Panc1 (cell line): ENCODE measurements around the gene CCDC34. TPM values are rescaled to one million over a fixed set of nuclear protein-coding genes. Genes with fewer than 3 reads are reported as not detected.

ENCODE experiments used
- ATAC-seq: fragments of 200-7000 bp; cut with Tn5 transposase; 2 replicates; pipeline ENCODE4 v1.9.1; 2020; ENCODE audit warnings: mild to moderate bottlenecking, moderate library complexity
- BruUV-seq: library from RNA; stranded (reverse); fragments of 400-500 nt; replicated peaks from 2 replicates; lab custom pipeline; 2021; lab: Mats Ljungman, UMichigan
- CTCF ChIA-PET: fragments of 300-600 bp; sonication (Branson Sonifier 250); formaldehyde crosslinking; loops from one replicate; lab custom pipeline; 2022; ENCODE audit warnings: antibody characterized with exemption; lab: Charles Lee
- POLR2A ChIA-PET: fragments of 300-600 bp; sonication (Branson Sonifier 250); formaldehyde crosslinking; loops from one replicate; lab custom pipeline; 2022; ENCODE audit warnings: antibody characterized with exemption; lab: Charles Lee
- DNase-seq: peaks from one replicate; pipeline ENCODE4 v3.0.0-alpha.2; 2010; ENCODE audit warnings: low read depth, low spot score
- H3K27ac ChIP-seq: 2 replicates; pipeline ENCODE4 v1.5.1; 2011; ENCODE audit warnings: mild to moderate bottlenecking, low read length, inconsistent platforms
- H3K27me3 ChIP-seq: fragments of 200-500 bp; sonication (Bioruptor generic); 2 replicates; pipeline ENCODE4 v1.6.0; 2014; ENCODE audit warnings: low read length, inconsistent platforms; ENCODE audit not compliant: control insufficient read depth, insufficient read depth
- H3K36me3 ChIP-seq: fragments of 200-500 bp; sonication (Bioruptor generic); 2 replicates; pipeline ENCODE4 v1.5.1; 2014; ENCODE audit warnings: inconsistent platforms, mild to moderate bottlenecking, low read length, moderate library complexity; ENCODE audit not compliant: control insufficient read depth, insufficient read depth
- H3K4me1 ChIP-seq: 2 replicates; pipeline ENCODE4 v1.5.1; 2011; ENCODE audit warnings: inconsistent platforms, mild to moderate bottlenecking, low read length, moderate library complexity; ENCODE audit not compliant: control insufficient read depth, insufficient read depth
- H3K4me3 ChIP-seq, 2 experiments: 2 replicates each; pipeline ENCODE4 v1.5.1; 2011 to 2012; ENCODE audit warnings: low read depth in 2 of 2, low read length in 2 of 2, mild to moderate bottlenecking in 2 of 2, inconsistent platforms in 1 of 2, moderate library complexity in 1 of 2
- H3K9me3 ChIP-seq: fragments of 200-500 bp; sonication (Bioruptor generic); 2 replicates; pipeline ENCODE4 v1.5.1; 2014; ENCODE audit warnings: low read depth, mild to moderate bottlenecking, inconsistent platforms, low read length, moderate library complexity; ENCODE audit not compliant: control insufficient read depth, insufficient read depth
- CTCF ChIP-seq: fragments of 450-650 bp; IDR thresholded peaks from 2 replicates; pipeline ENCODE4 v1.5.1; 2017; ENCODE audit warnings: mild to moderate bottlenecking
- POLR2AphosphoS5 ChIP-seq: IDR thresholded peaks from 2 replicates; pipeline ENCODE4 v1.6.1; 2012; ENCODE audit warnings: mild to moderate bottlenecking, low read depth, low read length, moderate library complexity
- SIN3A ChIP-seq: IDR thresholded peaks from 2 replicates; pipeline ENCODE4 v1.6.1; 2012; ENCODE audit warnings: low read depth, mild to moderate bottlenecking, low read length, moderate library complexity, borderline replicate concordance; ENCODE audit not compliant: insufficient read depth
- TCF7L2 ChIP-seq: IDR thresholded peaks from 2 replicates; pipeline ENCODE4 v1.6.1; 2011; ENCODE audit warnings: mild to moderate bottlenecking, low read depth, low read length, inconsistent platforms
- in situ Hi-C: cut with HindIII; loops from 2 replicates; pipeline ENCODE4 v1.10.0; 2016; ENCODE audit warnings: low sequenced_read_pairs, low pct_unique_long_range_greater_than_20kb
- intact Hi-C: fragments of 100-400 bp; cut with micrococcal nuclease; formaldehyde crosslinking; loops from one replicate; pipeline ENCODE4 v1.10.0; 2022; ENCODE audit not compliant: unreplicated experiment
- total RNA-seq: library from RNA; stranded (reverse); gene quantifications from one replicate; pipeline ENCODE4 v1.2.1, GENCODE V29; 2021; ENCODE audit not compliant: unreplicated experiment
- TF ChIP-seq, protein P1 (sequence below), 2 experiments: IDR thresholded peaks; 2 replicates each; pipeline ENCODE4 v1.6.1; 2011 to 2012; ENCODE audit warnings: low read depth in 2 of 2, control low read depth in 1 of 2, low read length in 1 of 2, mild to moderate bottlenecking in 1 of 2, moderate library complexity in 1 of 2; ENCODE audit not compliant: insufficient read depth in 1 of 2

Gene CCDC34
- total RNA-seq, 1 experiment from 2014 or later = 28.3 TPM

DNA sequence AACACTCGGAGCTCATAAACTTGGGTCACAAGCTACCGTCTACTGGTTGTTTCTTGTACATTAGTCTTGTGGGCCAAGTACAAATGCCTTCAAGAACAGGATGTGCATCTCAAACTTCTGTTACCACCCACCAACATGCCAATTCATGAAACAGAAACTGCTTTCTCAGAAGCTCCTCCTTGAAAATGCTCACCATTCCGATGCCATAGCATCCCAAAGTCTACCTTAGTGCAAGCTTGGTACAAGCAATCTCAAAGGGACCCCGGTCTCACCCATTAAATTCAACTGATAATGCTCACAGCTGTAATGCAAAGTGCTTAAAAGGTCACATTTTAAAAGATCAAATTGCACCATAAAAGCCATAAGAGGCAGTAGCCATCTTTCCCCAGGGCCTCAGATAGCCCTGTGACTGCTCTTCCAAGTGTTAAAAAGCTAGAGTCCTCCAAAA is 31.8 kb upstream of the CCDC34 start:
- TF ChIP-seq SIN3A (no peak), TCF7L2 (no peak), POLR2AphosphoS5 (no peak), CTCF (no peak)
- TF ChIP-seq, protein P1, sequence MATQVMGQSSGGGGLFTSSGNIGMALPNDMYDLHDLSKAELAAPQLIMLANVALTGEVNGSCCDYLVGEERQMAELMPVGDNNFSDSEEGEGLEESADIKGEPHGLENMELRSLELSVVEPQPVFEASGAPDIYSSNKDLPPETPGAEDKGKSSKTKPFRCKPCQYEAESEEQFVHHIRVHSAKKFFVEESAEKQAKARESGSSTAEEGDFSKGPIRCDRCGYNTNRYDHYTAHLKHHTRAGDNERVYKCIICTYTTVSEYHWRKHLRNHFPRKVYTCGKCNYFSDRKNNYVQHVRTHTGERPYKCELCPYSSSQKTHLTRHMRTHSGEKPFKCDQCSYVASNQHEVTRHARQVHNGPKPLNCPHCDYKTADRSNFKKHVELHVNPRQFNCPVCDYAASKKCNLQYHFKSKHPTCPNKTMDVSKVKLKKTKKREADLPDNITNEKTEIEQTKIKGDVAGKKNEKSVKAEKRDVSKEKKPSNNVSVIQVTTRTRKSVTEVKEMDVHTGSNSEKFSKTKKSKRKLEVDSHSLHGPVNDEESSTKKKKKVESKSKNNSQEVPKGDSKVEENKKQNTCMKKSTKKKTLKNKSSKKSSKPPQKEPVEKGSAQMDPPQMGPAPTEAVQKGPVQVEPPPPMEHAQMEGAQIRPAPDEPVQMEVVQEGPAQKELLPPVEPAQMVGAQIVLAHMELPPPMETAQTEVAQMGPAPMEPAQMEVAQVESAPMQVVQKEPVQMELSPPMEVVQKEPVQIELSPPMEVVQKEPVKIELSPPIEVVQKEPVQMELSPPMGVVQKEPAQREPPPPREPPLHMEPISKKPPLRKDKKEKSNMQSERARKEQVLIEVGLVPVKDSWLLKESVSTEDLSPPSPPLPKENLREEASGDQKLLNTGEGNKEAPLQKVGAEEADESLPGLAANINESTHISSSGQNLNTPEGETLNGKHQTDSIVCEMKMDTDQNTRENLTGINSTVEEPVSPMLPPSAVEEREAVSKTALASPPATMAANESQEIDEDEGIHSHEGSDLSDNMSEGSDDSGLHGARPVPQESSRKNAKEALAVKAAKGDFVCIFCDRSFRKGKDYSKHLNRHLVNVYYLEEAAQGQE (IDR thresholded peaks at IDR 0.05; ENCODE audit: insufficient read depth in 1 of 2, low read depth in 2 of 2, low read length in 1 of 2) = no peak
- ATAC-seq = no peak
- Histone ChIP-seq H3K4me1 (peaks cover 78% of the 10 kb centered on the region), H3K36me3 (no peaks in the 10 kb centered on the region), H3K9me3 (no peaks in the 10 kb centered on the region), H3K27me3 (no peaks in the 10 kb centered on the region), H3K27ac (peak overlapping the region; percentile 81), H3K4me3 (peak overlapping the region in 1 of 2 experiments; percentile 7; a peak in 1 of 4 replicates)
- BruUV-seq = no TSS peak
- intact Hi-C loops = no loop called here
- in situ Hi-C loops = no loop called here
- ChIA-PET POLR2A (interaction anchor here (0.9 kb wide), 1 partner anchor 70 kb away, joined by 3 read pairs; no protein-coding TSS in a partner anchor), CTCF (interaction anchor here (1.1 kb wide), 1 partner anchor 211 kb away, joined by 3 read pairs; no protein-coding TSS in a partner anchor)
- DNase-seq = no peak

DNA sequence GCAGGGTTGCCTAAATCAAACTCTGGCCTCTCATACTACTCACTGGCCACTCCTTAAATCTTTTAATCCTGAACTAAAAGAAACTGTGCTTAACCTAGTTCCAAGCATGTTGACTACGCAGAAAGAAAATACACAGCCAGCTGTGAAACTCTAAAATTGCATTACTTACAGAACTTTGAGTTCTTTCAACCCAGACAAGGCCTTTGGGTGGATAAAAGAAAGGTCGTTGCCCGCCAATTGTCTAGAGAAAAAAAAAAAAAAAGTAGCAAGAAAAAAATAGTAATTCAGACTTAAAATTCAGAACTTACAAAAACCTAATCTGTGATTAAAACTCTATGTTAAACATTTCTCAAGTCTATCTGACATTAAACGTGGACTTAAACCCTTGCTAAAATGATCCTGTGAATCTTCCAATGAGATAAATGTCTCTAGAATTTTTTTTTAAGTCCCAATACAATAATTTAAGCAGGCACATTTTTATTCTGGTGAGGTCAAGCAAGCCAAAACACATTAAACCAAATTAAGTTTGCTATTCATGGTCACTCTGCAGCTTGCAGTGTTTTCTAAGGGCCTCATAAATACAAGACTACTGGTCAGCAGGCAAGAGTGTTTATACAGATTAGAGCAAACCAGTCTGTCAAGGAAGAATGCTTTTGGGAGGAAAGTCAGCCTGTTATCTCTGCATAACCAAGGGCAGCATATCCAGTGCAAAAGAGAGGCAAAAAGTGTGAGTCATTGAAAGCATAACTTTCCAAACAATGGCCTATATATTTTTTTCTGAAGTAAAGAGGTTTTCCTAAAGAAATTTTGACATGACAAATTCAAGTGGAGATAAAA is 29.5 kb upstream of the CCDC34 start:
- intact Hi-C loops = no loop called here
- no TSS peak for BruUV-seq
- TF ChIP-seq SIN3A (no peak), POLR2AphosphoS5 (no peak), CTCF (no peak), TCF7L2 (no peak)
- TF ChIP-seq, protein P1 (IDR thresholded peaks at IDR 0.05; ENCODE audit: insufficient read depth in 1 of 2, low read depth in 2 of 2, low read length in 1 of 2) = no peak
- in situ Hi-C loops = no loop called here
- Histone ChIP-seq H3K4me3 (no peak overlapping the region), H3K27ac (peak overlapping the region; percentile 65), H3K36me3 (no peaks in the 10 kb centered on the region), H3K4me1 (peaks cover 84% of the 10 kb centered on the region), H3K9me3 (no peaks in the 10 kb centered on the region), H3K27me3 (no peaks in the 10 kb centered on the region)
- no peak for DNase-seq
- no peak for ATAC-seq
- CTCF ChIA-PET = no interaction called here
- POLR2A ChIA-PET = no interaction called here
